KBM-7 (cell line): ENCODE results near the gene WNK1.
"Not testable (repeated sequence)": the region's sequence is repeated elsewhere in the genome, so short reads cannot be mapped to it uniquely, and the experiment has no call there.

ENCODE experiments used
- DNase-seq: peaks from one replicate; pipeline ENCODE4 v3.0.0-alpha.2; 2015
- in situ Hi-C: fragments of 300-500 bp; cut with MboI; formaldehyde crosslinking; loops from 2 replicates; pipeline ENCODE4 v1.14.3; 2020; ENCODE audit warnings: low sequenced_read_pairs, low pct_unique_long_range_greater_than_20kb, mixed read lengths

WNK1 gene

GRCh38 chr12:806200-806791, 53.9 kb downstream of the WNK1 start:
- in situ Hi-C loops: no loop called here
- DNase-seq: no peak

DNA sequence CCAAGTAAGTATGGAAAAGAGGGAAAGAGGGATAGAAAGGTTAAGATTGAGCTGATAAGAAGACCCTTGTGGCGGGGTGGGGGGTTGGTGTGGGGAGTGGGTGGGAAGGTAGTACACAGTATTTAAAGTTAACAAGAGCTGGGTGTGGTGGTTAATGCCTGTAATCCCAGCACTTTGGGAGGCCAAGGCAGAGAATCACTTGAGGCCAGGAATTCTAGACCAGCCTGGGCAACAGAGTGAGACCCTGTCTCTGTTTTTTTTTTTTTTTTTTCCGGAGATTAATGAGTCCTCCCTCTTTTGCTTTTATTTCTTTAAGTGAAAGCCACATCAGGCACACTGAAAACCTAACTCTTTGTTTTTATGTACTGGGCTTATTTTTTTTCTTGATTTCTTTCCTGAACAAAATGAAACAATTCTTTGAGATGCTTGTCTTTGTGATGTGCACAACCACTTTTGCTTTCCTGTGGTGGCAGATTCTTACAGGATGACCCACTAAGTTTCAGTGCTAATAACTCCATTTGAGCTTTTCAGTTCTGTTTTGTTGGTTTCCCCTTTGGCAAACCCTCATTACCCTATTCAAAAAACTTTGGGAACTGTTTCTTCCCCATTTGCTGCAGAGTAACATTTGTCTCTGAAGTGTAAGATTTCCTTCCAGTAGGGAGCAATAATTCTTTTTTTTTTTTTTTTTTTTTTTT, 54.8 kb downstream of the WNK1 start:
- in situ Hi-C loops: no loop called here
- no peak for DNase-seq

- no peak for DNase-seq
- in situ Hi-C loops: no loop called here
These were observed 57.7 kb downstream of the WNK1 start for GRCh38 chr12:810116-810515.

DNA sequence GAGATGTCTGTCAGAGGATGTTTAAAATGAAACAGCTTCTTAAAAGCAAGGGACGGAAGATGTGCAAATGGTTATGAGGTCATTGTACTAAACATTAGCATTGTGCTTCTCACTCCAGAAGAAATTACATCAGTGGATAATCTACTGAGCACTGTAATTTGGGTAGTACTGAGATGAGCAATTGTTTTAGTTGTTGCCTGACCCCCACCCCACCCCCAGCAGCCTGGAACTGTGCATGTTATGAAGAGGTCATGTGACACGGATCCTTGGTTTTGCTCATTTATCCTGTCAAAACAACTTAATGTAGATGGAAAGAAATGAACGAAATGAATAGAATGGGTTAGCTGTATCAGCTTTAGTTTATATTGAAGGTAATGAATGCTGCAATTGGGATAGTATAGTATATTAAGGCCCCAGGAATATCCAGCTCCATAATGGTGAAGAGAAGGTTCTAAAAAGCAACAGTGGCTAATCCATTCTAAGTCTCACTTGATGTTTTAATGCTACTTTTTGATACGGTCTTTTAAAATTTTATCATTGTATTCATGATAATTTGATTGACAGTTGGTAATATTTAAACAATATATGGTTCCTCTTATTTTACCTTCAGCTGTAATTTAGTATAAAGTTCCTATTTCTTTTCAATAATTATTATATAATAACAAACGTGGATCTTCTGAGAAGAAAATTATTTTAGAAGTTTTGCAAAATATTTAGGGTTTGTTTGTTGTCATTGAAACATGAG, 58.5 kb downstream of the WNK1 start:
- DNase-seq: no peak
- in situ Hi-C loops: no loop called here

- in situ Hi-C loops: no loop called here
- no peak for DNase-seq
These were observed 60.6 kb downstream of the WNK1 start for GRCh38 chr12:812950-813349.

GRCh38 chr12:817456-817855, 65.1 kb downstream of the WNK1 start:
- DNase-seq, in situ Hi-C loops: not testable (repeated sequence)

DNA sequence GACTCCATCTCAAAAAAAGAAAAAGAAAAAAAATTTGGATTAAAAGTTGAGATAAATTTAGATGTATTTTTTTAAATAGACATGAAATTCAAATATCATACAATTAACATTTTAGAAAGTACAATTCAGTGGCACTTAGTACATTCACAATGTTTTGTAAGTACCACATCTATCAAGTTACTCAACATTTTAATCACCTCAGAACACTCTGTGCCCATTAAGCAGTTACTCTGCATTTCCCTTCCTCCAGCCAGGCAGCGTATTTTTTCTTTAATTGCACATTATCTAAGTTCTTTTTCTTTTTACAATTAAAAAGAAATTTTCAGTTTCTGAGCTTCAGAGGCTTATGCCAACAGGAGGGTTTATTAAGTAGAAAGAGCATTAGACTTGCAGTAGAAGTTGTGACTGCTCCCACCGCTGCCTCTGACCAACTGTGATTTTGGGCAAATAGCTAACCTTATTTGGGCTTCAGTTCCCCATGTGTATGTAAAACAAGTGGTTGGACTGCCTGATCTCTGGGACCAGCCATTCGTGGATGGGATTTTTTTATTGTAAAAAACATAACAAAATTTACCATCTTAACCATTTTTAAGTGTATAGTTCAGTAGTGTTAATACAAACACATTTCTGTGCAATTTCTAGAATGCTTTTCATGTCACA, 65.7 kb downstream of the WNK1 start:
- in situ Hi-C loops: no loop called here
- no peak for DNase-seq

DNA sequence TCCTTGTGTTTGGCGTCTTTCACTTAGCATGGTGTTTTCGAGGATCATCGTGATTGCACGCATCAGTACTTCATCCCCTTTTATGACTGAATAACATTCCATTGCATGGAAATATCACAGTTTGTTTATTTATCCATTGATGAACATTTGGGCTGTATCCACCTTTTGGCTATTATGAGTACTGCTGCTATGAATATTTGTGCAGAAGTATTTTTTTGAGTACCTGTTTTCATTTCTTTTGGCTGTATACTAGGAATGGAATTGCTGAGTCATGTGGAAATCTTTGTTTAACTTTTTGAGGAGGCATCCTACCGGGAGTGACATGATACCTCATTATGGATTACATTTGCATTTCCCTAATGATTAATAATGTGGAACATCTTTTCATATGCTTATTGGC, 66.4 kb downstream of the WNK1 start:
- in situ Hi-C loops: no loop called here
- DNase-seq: no peak

GRCh38 chr12:820336-820735, 68.0 kb downstream of the WNK1 start:
- no peak for DNase-seq
- in situ Hi-C loops: no loop called here

- DNase-seq: peak; percentile 77
- in situ Hi-C loops: no loop called here
These were observed 70.8 kb downstream of the WNK1 start for GRCh38 chr12:823028-823698.

DNA sequence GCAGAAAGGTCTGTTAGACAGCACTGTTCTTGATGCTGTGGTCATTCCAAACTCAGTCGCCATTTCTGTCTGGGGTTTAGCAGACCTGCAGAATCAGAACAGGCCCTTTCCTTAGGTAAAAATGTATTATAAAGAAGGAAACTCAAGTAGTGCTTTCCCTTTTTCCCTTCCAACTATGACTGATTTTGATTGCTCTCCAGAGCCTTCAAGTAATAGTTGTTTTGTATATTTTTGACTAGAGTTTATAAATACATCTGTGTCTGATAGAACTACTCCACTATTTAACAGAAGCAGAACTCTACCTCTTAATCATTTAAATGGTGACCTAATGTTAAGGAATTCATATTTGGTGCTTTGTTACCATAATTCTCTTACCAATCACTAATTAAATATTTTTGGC, 74.0 kb downstream of the WNK1 start:
- in situ Hi-C loops: no loop called here
- DNase-seq: no peak

GRCh38 chr12:828726-829395, 76.5 kb downstream of the WNK1 start:
- no peak for DNase-seq
- in situ Hi-C loops: no loop called here

- DNase-seq: no peak
- in situ Hi-C loops: no loop called here
These were observed 77.9 kb downstream of the WNK1 start for GRCh38 chr12:830111-830867.

DNA sequence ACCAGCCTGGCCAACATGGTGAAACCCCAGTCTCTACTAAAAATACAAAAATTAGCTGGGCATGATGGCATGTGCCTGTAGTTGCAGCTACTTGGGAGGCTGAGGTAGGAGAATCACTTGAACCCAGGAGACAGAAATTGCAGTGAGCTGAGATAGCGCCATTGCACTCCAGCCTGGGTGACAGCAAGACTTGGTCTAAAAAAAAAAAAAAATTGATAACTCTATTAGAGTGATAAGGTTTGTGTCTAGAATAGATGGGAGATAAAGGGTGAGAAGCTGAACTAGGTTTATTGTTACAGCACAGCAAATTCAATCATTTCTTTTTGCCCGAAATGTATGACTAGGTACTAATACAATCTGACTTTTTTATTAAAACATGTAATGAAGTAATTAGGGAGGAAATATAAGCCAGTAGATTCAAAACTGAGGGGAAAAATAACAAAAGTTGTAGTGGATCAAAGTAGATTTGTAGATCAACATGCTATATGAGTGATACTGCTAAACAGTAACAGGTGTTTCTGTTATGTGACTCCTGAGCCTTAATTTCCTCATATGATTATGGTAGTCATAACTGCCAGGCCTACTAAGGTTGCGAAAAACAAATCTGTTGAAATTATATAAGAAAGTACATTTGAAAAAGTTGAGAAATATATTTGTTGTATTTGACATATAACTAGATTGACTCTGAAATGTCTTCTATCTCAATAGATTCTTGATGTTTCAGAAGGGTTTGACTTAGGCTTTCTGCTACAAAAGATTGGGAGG, 83.6 kb downstream of the WNK1 start:
- in situ Hi-C loops: no loop called here
- no peak for DNase-seq

DNA sequence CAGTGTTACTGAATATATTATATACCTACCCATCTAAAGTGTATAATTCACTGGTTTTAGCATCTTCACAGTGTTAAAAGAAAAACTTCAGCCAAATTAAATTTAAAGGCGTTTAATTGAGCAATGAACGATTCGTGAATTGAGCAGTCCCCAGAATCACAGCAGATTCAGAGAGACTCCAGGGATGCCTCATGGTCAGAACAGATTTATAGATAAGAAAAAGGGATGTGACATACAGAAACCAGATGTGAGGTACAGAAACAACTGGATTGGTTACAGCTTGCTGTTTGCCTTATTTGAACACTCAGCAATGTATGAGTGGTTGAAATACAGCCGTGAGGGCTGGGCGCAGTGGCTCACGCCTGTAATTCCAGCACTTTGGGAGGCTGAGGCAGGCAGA, 84.6 kb downstream of the WNK1 start:
- in situ Hi-C loops: no loop called here
- DNase-seq: peak; percentile 10

GRCh38 chr12:837548-837947, 85.2 kb downstream of the WNK1 start:
- no peak for DNase-seq
- in situ Hi-C loops: no loop called here

DNA sequence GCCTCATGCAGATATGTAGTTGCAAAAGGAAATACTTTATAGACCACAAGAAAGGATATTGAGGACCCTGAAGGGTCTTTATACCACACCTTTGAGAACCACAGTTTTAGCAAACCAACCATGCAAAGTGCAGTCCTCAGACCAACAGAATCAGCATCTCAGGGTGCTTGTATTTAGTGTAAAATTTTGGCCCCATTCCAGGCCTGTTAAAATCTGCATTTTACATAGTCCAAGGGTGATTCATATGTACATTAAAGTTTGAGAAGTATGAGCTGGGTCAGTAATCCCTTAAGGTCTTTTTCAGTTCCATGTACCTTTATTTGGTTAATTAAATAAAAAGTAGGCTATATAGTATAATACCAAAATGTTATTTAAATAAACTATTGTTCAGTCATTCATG, 91.2 kb downstream of the WNK1 start:
- no peak for DNase-seq
- in situ Hi-C loops: no loop called here

DNA sequence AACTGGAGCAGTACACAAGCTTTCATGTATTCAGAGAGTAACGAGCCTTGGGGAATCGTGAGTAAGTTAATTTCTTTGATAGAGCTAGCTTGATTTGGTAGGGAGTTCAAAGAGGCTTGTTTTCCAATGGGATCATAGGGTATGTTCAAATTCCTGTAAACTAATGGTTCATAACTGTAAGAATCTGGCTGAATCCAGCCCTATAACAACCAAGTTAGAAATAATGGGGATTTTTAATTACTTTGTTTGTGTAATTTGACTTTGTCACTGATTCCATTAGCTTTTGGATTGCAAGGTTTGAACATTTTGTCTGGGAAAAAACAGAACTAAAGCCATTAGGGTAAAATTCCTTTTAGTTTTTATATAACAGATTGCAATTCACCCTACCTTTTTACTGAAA, 94.0 kb downstream of the WNK1 start:
- in situ Hi-C loops: no loop called here
- DNase-seq: no peak
